Occipital lobe (tissue), 2 donors: Measurements from ENCODE around the gene CASP14. TPM values are rescaled to one million over a fixed set of nuclear protein-coding genes. Genes with fewer than 3 reads are reported as not detected.
"Not testable (repeated sequence)": the region's sequence is repeated elsewhere in the genome, so short reads cannot be mapped to it uniquely, and the experiment has no call there.

Source experiments
- DNase-seq: peaks from one replicate; lab custom pipeline; 2025; lab: John Stamatoyannopoulos, UW
- total RNA-seq: library from RNA; depleted of rRNA; stranded (reverse); fragments of >200 nt; gene quantifications from one replicate; pipeline ENCODE4 v1.2.3, GENCODE V29; 2014

CASP14 gene
- total RNA-seq, result not detected

- DNase-seq, result no peak
Measured at GRCh38 chr19:15048885-15049541, at the start of gene CASP14. TSS of gene CASP14 (plus strand) at chr19:15049480. CDS start at chr19:15052252, 2,772 bp downstream.

GRCh38 chr19:15008308-15008707 lies 41.0 kb upstream of the CASP14 start:
- DNase-seq, result no peak

GRCh38 chr19:15010501-15011300 lies 38.6 kb upstream of the CASP14 start:
- DNase-seq, result peak; percentile 3

- DNase-seq, result no peak
Measured at GRCh38 chr19:15014579-15014978, 34.7 kb upstream of the CASP14 start.

- DNase-seq, result no peak
Measured at GRCh38 chr19:15015946-15016542, 33.2 kb upstream of the CASP14 start.

- not testable (repeated sequence) for DNase-seq
Measured at GRCh38 chr19:15018836-15019235, 30.4 kb upstream of the CASP14 start.

DNA sequence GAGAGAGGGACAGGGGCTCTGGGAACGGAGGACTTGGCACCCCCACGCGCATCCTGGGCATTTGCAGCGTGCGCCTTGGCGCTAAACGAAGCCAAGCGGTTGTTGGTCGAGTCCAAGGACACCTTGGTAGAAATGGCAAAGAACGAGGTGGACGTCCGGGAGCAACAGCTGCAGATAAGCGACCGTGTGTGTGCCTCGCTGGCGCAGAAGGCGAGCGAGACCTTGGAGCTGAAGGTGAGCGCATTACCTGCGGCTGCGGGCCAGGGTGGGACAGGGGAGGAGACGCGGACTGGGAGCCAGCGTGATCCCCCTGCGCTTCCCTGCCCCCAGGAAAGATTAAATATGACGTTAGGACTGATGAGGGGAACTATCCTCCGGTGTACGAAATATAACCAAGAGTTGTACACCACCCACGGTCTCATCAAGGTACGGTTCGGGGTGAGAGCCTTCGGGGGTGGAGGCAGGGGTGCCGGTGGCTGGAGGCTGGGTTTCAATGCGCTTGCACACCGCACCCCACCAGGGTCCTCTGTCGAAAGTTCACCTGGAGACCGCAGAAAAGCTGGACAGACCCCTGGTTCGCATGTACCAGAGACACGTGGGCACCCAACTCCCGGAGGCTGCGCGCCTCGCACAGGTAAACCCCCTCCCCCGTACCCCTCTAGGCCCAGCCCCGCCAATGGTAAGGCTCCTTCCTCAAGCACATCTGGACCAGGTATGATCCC lies 27.8 kb upstream of the CASP14 start:
- DNase-seq, result no peak

DNA sequence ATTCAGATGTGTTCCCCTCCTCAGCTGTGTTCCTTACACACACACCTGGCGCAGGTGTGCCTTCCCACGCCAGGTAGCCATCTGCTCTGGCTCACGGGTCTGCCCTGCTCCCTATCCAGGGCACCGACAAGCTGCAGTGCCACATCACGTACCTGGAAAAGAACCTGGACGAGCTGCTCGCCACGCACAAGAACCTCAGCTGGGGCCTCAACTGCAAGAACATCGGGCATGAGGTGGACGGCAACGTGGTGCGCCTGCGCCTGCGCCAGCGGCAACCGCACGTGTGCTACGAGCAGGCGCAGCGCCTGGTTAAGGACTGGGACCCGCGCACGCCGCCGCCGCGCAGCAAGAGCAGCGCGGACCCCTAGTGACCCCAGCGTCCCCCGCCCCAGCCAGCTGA lies 26.5 kb upstream of the CASP14 start:
- no peak for DNase-seq

DNA sequence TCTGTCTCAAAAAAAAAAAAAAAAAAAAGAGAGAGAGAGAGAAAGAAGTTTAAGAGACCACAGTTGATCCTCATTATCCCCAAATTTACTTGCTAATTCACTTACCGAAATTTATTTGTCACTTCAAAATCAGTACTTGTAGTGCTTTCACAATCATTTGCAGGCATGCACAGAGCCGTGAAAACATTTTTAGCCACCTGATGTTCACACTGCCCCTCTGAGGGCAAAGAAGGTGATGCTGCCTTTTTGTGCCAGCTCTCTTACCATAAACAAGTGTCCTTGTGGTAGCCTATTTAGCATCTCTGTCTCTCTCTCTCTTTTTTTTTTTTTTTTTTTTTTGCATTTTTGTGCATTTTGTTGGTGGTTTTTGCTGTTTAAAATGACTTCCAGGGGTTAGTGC lies 24.1 kb upstream of the CASP14 start:
- DNase-seq, result no peak

DNA sequence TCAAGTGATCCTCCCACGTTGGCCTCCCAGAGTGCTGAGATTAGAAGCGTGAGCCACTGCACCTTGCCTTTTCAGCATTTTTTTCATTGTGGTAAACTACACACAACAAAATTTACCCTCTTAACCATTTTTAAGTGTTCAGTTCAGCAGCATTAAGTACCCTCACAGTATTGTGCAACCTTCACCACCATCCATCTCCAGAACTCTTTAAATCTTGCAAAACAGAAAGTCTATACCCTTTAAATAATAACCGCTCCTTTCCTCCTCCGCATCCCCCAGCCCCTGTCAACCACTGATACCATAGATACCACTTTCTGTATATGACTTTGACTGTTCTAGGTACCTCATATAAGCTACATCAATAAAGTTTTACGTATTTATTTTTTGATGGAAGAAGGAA lies 20.8 kb upstream of the CASP14 start:
- DNase-seq, result no peak

GRCh38 chr19:15031675-15032074 lies 17.6 kb upstream of the CASP14 start:
- DNase-seq, result no peak

GRCh38 chr19:15035795-15036311 lies 13.4 kb upstream of the CASP14 start:
- DNase-seq, result no peak

GRCh38 chr19:15037586-15037985 lies 11.7 kb upstream of the CASP14 start:
- DNase-seq, result no peak

DNA sequence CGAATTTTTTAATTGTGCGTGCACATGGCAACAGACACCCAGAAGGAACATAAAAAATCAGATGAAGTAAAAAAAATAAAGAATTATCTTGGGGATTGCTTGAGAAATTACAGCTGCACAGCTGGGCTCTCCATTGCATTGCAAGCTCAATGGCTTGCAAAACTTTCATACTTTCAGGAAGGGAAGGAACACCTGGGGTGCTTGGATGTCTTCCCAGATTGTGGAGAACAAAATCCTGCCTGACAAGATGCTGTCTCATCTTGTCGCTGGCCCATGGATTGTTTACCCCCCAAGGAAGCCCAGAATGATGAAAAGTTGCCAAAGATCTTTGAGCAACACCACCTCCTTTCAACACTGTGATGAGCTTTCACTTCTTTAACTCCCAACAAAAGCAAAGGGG lies 11.0 kb upstream of the CASP14 start:
- no peak for DNase-seq

DNA sequence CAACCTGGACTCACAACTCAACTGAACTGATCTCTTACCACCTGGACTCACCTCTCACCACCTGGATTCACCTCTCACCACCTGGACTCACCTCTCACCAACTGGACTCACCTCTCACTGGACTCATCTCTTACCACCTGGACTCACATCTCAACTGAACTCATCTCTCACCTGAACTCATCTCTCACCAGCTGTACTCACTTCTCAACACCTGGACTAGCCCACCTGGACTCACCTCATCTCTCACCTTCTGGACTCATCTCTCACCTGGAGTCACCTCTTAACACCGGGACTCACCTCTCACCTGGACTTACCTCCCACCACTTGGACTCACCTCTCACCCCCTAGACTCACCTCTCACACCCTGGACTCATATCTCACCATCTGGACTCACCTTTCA lies 7.3 kb upstream of the CASP14 start:
- DNase-seq, result no peak

DNA sequence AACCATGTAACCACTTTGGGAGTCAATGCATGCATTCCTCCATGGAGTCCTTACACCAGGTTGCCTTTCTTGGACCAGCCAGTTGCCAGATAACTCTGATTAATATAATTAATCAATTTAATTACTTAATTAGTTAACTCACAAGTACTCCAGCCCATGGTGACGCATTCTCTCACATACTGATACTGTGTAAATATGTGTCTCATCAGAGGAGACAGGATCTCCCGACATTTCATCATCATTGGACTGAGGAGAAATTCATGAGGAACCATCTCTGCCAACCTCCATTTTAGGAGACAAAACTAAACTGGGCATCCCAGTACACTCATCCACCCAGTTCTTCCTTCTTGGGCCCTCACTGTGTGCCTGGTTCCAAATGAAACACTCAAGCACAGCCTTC lies 6.5 kb upstream of the CASP14 start:
- DNase-seq, result no peak

GRCh38 chr19:15045506-15045905 lies 3.8 kb upstream of the CASP14 start:
- DNase-seq, result no peak

- DNase-seq, result no peak
Measured at GRCh38 chr19:15047680-15048079, 1.6 kb upstream of the CASP14 start.

- DNase-seq, result no peak
Measured at GRCh38 chr19:15048128-15048527, 1.2 kb upstream of the CASP14 start.

- DNase-seq, result no peak
Measured at GRCh38 chr19:15050639-15051038, 1.4 kb downstream of the CASP14 start.

DNA sequence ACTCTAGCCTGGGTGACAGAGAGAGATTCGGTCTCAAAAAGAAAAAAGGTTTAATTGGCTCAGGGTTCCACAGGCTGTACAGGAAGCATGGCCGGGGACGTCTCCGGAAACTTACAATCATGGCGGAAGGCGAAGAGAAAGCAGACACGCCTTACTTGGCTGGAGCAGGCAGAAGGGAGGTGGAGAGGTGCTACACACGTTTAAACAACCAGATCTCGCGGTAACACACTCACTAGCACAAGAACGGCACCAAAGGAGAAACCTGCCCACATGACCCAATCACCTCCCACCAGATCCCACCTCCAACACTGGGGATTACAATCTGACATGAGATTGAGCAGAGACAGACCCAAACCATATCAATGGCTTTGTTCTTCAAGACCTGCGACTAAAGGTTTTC lies 12.8 kb downstream of the CASP14 start:
- DNase-seq, result no peak

- DNase-seq, result not testable (repeated sequence)
Measured at GRCh38 chr19:15070386-15070785, 21.1 kb downstream of the CASP14 start.
